Measurements from ENCODE around the gene POU2AF2.
"Not testable (repeated sequence)": the region's sequence is repeated elsewhere in the genome, so short reads cannot be mapped to it uniquely, and the experiment has no call there.

Gene POU2AF2

GRCh38 chr11:111245425-111245824, at the start of gene POU2AF2:
Gene POU2AF2, plus strand, starts transcription at chr11:111245725. Its CDS starts 129 bp downstream, at chr11:111245854.
- no peak within 1 kb of the TSS for H3K9ac ChIP-seq (ENCODE audit: low read length)
- H3K27ac ChIP-seq (ENCODE audit: low read length): no peak within 1 kb of the TSS
- no peaks in the 10 kb centered on the region for H3K4me1 ChIP-seq (ENCODE audit: control insufficient read depth, low read depth, low read length)
- H3K27me3 ChIP-seq (ENCODE audit: control insufficient read depth, insufficient read depth, low read length): no peaks in the 10 kb centered on the region
- no peaks in the 10 kb centered on the region for H3K9me3 ChIP-seq (ENCODE audit: control insufficient read depth, low read depth, low read length)
- no peak within 1 kb of the TSS for H3K4me3 ChIP-seq (ENCODE audit: low read length)
- H3K36me3 ChIP-seq (ENCODE audit: control insufficient read depth, low read depth, low read length): no peaks in the 10 kb centered on the region

DNA sequence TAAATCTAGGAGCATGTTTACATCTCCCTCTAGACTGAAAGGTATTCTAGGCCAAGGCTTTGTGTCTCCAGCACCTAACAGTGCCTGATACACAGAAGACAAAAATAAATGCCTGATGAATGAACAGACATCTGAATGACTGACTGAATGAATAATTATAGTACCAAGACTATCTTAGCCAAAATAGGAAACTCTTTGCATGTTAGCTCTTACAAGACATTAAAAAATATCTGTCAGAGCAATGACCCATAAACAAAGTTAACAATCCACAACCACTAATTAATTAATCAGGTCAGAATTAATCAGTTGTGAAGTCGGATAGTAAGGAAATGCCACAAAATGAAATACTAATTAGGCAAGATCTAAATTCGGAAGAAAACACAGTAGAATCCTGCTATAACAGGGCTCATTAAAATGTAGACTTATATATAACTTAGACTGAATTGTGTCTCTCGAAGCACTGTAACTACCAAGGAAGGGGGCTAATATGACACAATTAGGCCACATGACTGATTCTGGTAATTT, 45.5 kb upstream of the POU2AF2 start:
- no peaks in the 10 kb centered on the region for H3K27me3 ChIP-seq (ENCODE audit: control insufficient read depth, insufficient read depth, low read length)
- no peak overlapping the region for H3K9ac ChIP-seq (ENCODE audit: low read length)
- H3K27ac ChIP-seq (ENCODE audit: low read length): no peak overlapping the region

DNA sequence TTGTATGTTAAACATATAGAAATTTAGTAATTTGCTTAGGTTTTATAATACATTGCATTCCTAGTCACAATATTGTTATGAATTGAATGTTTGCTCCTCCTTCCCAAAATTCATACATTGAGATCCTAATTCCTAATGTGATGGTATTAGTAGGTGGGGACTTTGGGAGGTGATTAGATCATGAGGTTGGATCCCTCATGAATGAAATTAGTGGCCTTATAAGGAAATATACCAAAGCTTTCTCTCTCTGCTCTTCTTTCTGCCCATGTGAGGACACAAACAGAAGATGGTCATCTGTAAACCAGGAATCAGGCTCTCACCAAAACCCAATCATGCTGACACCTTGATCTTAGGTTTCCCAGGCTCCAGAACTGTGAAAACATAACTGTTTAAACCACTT, 41.3 kb upstream of the POU2AF2 start:
- H3K36me3 ChIP-seq (ENCODE audit: control insufficient read depth, low read depth, low read length): no peaks in the 10 kb centered on the region
- no peak overlapping the region for H3K4me3 ChIP-seq (ENCODE audit: low read length)
- H3K27ac ChIP-seq (ENCODE audit: low read length): no peak overlapping the region
- H3K27me3 ChIP-seq (ENCODE audit: control insufficient read depth, insufficient read depth, low read length): no peaks in the 10 kb centered on the region
- no peaks in the 10 kb centered on the region for H3K9me3 ChIP-seq (ENCODE audit: control insufficient read depth, low read depth, low read length)
- no peak overlapping the region for H3K9ac ChIP-seq (ENCODE audit: low read length)
- H3K4me1 ChIP-seq (ENCODE audit: control insufficient read depth, low read depth, low read length): no peaks in the 10 kb centered on the region

More for the DNA sequence above, 45.5 kb upstream of the POU2AF2 start:
- Histone ChIP-seq H3K4me1 (ENCODE audit: control insufficient read depth, low read depth, low read length) (no peaks in the 10 kb centered on the region), H3K4me3 (ENCODE audit: low read length) (no peak overlapping the region), H3K9me3 (ENCODE audit: control insufficient read depth, low read depth, low read length) (no peaks in the 10 kb centered on the region), H3K36me3 (ENCODE audit: control insufficient read depth, low read depth, low read length) (no peaks in the 10 kb centered on the region)

DNA sequence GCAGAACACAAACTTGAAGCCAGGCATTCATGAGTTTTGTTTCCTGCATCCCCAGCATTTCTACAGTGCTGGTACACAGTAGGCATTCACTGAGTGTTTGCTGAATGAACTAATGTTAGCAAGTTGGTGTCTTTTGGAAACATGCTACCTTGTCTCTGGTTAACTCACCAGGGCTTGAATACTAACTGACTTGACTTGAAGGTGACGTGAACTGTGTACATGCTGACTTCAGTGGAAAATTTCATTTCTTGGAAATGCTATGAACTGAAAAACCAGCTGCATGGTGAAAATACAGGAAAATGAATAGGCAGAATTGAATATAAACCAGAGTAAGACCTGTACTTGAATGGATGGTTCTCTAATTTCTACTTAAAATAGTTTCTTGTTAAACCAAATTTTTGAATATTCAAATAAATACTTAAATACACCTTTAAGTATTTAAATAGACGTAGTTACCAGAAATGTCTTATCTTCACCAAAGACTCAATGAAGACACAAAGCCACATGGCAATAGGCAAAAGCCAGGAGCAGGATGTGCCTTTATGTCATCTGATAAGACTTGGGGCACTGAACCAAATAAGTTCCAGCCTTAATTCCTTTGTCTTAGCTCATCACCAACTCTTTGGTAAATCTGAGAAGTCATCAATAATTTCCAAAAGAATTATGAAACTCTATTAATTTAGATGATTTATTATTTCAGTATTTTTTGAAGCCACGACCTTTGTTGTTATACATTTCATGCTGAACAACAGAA, 39.7 kb upstream of the POU2AF2 start:
- no peaks in the 10 kb centered on the region for H3K9me3 ChIP-seq (ENCODE audit: control insufficient read depth, low read depth, low read length)

DNA sequence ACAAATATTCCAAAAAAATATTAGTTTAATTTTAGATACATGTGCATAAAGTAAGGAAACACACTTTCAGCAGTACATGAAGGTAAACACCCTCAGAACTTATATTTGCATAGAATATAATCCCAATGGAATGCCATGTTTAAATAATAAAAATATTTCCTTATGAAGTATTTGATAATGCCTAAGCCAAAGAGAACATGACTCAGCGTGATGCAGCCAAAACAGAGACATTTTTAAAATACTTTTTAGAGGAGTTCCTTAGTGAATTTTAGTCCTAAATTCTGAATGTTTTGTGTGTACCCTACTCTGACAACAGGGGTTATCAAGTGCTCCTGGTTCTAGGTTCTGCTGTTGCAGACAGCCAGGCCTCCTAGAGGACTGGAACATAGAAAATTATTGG, 39.1 kb upstream of the POU2AF2 start:
- H3K4me3 ChIP-seq (ENCODE audit: low read length): no peak overlapping the region
- H3K9ac ChIP-seq (ENCODE audit: low read length): no peak overlapping the region
- no peaks in the 10 kb centered on the region for H3K4me1 ChIP-seq (ENCODE audit: control insufficient read depth, low read depth, low read length)
- no peaks in the 10 kb centered on the region for H3K36me3 ChIP-seq (ENCODE audit: control insufficient read depth, low read depth, low read length)
- no peaks in the 10 kb centered on the region for H3K9me3 ChIP-seq (ENCODE audit: control insufficient read depth, low read depth, low read length)
- H3K27me3 ChIP-seq (ENCODE audit: control insufficient read depth, insufficient read depth, low read length): no peaks in the 10 kb centered on the region
- no peak overlapping the region for H3K27ac ChIP-seq (ENCODE audit: low read length)

More for the DNA sequence above, 39.7 kb upstream of the POU2AF2 start:
- no peak overlapping the region for H3K9ac ChIP-seq (ENCODE audit: low read length)
- H3K27ac ChIP-seq (ENCODE audit: low read length): no peak overlapping the region
- H3K36me3 ChIP-seq (ENCODE audit: control insufficient read depth, low read depth, low read length): no peaks in the 10 kb centered on the region
- no peak overlapping the region for H3K4me3 ChIP-seq (ENCODE audit: low read length)
- H3K4me1 ChIP-seq (ENCODE audit: control insufficient read depth, low read depth, low read length): no peaks in the 10 kb centered on the region
- no peaks in the 10 kb centered on the region for H3K27me3 ChIP-seq (ENCODE audit: control insufficient read depth, insufficient read depth, low read length)

DNA sequence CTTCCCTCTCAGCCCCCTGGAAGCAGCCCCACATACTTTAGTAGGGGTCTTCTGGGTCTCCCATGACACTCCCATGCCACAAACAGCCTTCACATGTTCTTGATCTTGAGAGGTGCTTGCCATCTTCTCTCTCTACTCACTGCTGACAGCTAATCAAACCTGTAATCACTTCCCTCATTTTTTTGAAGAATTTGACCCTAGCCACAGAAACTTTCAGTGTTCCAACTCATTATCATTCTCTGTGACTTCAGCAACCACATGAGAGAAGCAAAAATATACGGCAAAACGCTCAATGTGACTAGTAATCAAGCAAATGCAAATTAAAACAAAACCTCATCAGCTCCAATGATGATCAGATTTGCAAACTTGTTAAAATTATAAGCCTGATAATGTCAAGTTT, 38.3 kb upstream of the POU2AF2 start:
- Histone ChIP-seq H3K27ac (ENCODE audit: low read length) (no peak overlapping the region), H3K27me3 (ENCODE audit: control insufficient read depth, insufficient read depth, low read length) (no peaks in the 10 kb centered on the region), H3K36me3 (ENCODE audit: control insufficient read depth, low read depth, low read length) (no peaks in the 10 kb centered on the region), H3K4me3 (ENCODE audit: low read length) (no peak overlapping the region), H3K9me3 (ENCODE audit: control insufficient read depth, low read depth, low read length) (no peaks in the 10 kb centered on the region), H3K9ac (ENCODE audit: low read length) (no peak overlapping the region), H3K4me1 (ENCODE audit: control insufficient read depth, low read depth, low read length) (no peaks in the 10 kb centered on the region)

DNA sequence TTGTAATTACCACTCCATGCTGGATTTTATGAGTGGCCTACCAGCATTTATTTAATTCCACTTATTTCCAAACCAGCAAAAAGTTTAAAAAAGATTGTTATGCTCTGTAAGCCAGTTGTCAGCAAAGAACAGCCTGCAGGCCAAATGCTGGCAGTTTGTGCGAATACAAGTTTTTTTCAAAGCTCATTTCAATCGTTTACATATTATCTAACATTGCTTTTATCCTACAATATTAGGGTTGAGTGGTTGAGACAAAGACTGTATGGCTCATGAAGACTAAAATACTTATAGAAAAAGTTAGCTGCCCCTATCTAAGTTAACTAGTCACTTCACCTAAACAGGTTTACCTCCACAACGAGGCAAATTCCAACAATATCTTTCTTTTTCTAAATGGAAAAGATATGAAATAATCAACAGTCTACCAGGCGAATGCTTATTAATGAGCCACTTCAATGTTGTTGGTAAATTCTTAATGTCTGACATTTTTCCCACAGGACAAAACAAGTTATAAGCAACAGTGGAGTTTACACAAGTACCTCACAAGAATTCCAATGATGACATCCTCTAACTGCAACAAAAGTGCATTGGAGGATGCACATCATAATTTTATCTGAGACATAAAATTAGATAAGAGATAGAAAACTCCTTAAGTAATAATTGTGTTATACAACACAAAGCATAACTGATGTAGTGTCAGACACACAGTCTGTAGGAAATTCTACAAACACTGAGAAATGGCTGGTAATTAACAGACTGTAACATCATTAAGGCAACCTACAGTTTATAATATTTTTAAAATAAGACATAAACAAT, 35.8 kb upstream of the POU2AF2 start:
- H3K9ac ChIP-seq (ENCODE audit: low read length): no peak overlapping the region
- no peaks in the 10 kb centered on the region for H3K27me3 ChIP-seq (ENCODE audit: control insufficient read depth, insufficient read depth, low read length)
- H3K36me3 ChIP-seq (ENCODE audit: control insufficient read depth, low read depth, low read length): no peaks in the 10 kb centered on the region
- no peak overlapping the region for H3K4me3 ChIP-seq (ENCODE audit: low read length)
- H3K27ac ChIP-seq (ENCODE audit: low read length): no peak overlapping the region
- no peaks in the 10 kb centered on the region for H3K4me1 ChIP-seq (ENCODE audit: control insufficient read depth, low read depth, low read length)
- H3K9me3 ChIP-seq (ENCODE audit: control insufficient read depth, low read depth, low read length): no peaks in the 10 kb centered on the region

DNA sequence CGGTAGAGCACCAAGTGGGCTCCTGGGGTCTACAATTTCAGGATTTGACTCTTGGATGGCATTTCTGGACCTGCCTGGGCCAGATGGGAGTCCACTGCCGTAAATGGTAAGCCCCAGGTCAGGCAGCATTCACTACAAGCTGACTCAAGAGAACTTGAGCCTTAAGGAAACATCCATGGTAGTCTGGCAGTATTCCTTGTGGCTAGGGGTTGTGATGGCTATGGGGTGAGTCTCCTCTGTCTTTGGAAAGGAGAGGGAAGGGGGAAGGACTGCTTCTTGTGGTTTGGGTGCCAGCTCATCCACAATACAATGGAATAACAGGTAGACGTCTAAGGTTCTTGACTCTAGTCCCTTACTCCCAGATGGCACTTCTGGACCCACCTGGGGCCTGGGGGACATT, 32.3 kb upstream of the POU2AF2 start:
- H3K27me3 ChIP-seq (ENCODE audit: control insufficient read depth, insufficient read depth, low read length): no peaks in the 10 kb centered on the region
- H3K9me3 ChIP-seq (ENCODE audit: control insufficient read depth, low read depth, low read length): no peaks in the 10 kb centered on the region
- no peak overlapping the region for H3K9ac ChIP-seq (ENCODE audit: low read length)
- H3K27ac ChIP-seq (ENCODE audit: low read length): no peak overlapping the region
- H3K36me3 ChIP-seq (ENCODE audit: control insufficient read depth, low read depth, low read length): no peaks in the 10 kb centered on the region
- no peak overlapping the region for H3K4me3 ChIP-seq (ENCODE audit: low read length)
- no peaks in the 10 kb centered on the region for H3K4me1 ChIP-seq (ENCODE audit: control insufficient read depth, low read depth, low read length)

DNA sequence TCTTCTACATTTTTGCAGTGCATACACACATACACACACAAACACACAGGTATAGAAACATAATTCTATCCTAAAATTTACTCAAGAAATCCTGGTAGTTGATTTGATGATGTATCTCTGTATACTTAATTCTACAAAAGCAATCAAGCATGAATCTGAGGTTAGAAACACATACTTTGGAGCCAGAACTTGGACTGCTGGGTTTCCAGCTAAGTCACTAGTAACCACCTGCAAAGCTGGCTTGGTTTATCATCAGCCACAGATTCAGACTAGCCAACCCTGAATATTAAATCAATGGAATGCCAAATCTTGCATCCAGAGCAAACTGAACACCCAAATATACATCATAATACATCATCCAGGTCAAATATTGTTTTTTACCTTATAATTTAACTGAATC, 24.8 kb upstream of the POU2AF2 start:
- Histone ChIP-seq H3K9ac (ENCODE audit: low read length) (no peak overlapping the region), H3K4me1 (ENCODE audit: control insufficient read depth, low read depth, low read length) (no peaks in the 10 kb centered on the region), H3K36me3 (ENCODE audit: control insufficient read depth, low read depth, low read length) (no peaks in the 10 kb centered on the region), H3K4me3 (ENCODE audit: low read length) (no peak overlapping the region), H3K9me3 (ENCODE audit: control insufficient read depth, low read depth, low read length) (no peaks in the 10 kb centered on the region), H3K27ac (ENCODE audit: low read length) (no peak overlapping the region), H3K27me3 (ENCODE audit: control insufficient read depth, insufficient read depth, low read length) (no peaks in the 10 kb centered on the region)

GRCh38 chr11:111221208-111221607, 24.3 kb upstream of the POU2AF2 start:
- no peak overlapping the region for H3K9ac ChIP-seq (ENCODE audit: low read length)
- H3K27ac ChIP-seq (ENCODE audit: low read length): no peak overlapping the region
- no peaks in the 10 kb centered on the region for H3K27me3 ChIP-seq (ENCODE audit: control insufficient read depth, insufficient read depth, low read length)
- no peaks in the 10 kb centered on the region for H3K4me1 ChIP-seq (ENCODE audit: control insufficient read depth, low read depth, low read length)
- H3K36me3 ChIP-seq (ENCODE audit: control insufficient read depth, low read depth, low read length): no peaks in the 10 kb centered on the region
- H3K9me3 ChIP-seq (ENCODE audit: control insufficient read depth, low read depth, low read length): no peaks in the 10 kb centered on the region
- H3K4me3 ChIP-seq (ENCODE audit: low read length): no peak overlapping the region

GRCh38 chr11:111221936-111222335, 23.6 kb upstream of the POU2AF2 start:
- not testable (repeated sequence) for H3K27me3 ChIP-seq (ENCODE audit: control insufficient read depth, insufficient read depth, low read length)

More at GRCh38 chr11:111221936-111222335, 23.6 kb upstream of the POU2AF2 start:
- H3K27ac ChIP-seq (ENCODE audit: low read length); H3K4me1 ChIP-seq (ENCODE audit: control insufficient read depth, low read depth, low read length); H3K9me3 ChIP-seq (ENCODE audit: control insufficient read depth, low read depth, low read length); H3K36me3 ChIP-seq (ENCODE audit: control insufficient read depth, low read depth, low read length); H3K9ac ChIP-seq (ENCODE audit: low read length); H3K4me3 ChIP-seq (ENCODE audit: low read length): not testable (repeated sequence)
